GM19099 (cell line): Measurements from ENCODE around the gene ILDR2.

Experiments
- POLR2A ChIP-seq: IDR thresholded peaks from 3 replicates; pipeline ENCODE4 v1.6.1; 2011; ENCODE audit warnings: low read depth; ENCODE audit not compliant: insufficient read length; ENCODE audit errors: extremely low read depth

ILDR2 gene

GRCh38 chr1:166895766-166896165, 79.6 kb downstream of the ILDR2 start:
- TF ChIP-seq POLR2A = no peak

- TF ChIP-seq POLR2A = no peak
Measured at GRCh38 chr1:166889776-166890175, 85.6 kb downstream of the ILDR2 start.

DNA sequence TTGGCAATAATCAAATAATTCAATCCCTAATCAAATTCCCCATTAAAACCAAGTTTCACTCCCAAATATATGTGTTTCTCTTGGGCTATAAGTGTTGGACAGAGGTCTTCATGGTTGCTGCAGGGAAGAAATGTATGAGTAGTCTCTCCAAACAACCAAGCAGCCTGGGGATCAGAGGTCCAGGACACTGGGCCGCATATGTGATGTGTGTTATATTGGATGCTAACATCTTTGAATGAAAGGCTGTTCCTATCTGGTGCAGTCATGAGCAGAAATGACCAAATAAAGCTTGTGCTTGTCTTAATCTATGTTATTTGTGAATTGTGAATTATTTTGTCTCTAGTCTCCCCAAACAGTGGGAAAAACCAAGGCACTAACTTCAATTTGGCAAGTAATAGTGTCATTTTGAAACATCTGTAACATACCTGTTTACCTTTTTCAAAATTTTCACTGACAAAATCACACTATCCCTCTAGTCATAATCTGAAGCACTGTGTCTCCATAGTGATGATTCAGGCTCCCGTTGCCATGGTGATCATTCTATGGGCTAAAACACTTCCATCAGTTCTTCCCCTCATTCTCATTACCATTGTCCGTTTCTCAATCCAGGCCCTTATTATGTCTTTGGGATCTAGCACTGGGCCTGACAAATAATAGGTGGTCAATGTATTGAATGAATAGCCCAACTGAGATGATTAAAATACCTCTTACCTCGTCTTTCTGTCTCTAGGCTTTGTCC, 86.8 kb downstream of the ILDR2 start:
- TF ChIP-seq POLR2A = no peak

DNA sequence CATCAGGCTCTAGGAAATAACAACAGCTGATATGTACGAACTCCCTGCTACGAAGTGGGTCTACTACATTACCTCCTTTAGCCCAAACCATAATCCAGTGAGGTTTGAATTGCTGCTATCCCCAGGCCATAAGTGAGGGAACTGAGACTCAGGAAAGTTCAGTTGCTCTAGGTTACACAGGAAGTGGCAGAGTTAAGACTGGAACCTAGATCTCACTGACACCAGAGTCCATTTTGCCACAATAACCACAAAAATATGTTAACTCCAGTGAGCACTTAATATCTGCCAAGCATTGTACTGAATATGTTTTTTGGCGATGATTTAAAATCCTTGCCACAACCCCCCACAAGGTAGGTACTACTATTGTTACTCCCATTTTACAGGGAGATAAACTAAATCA, 90.4 kb downstream of the ILDR2 start:
- TF ChIP-seq POLR2A = no peak

- no peak for TF ChIP-seq POLR2A
Measured at GRCh38 chr1:166884040-166884642, 91.2 kb downstream of the ILDR2 start.

DNA sequence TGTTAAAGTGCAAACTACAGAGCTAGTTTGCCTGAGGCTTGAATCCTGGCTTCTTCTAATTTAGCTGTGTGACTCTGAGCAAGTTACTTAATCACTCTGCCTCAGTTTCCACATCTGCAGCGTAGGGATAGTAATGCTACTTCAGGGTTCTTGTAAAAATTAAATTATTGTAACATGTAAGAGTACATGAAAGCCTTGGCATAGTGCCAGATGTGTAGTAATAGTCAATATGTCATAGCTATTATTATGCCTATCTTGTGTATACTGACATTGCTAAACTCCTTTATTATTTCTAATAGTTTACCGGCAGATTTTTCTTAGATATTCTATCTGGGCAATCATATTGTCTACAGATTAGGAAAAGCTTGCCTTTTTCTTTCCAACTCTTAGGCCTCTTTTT, 92.4 kb downstream of the ILDR2 start:
- TF ChIP-seq POLR2A = no peak

DNA sequence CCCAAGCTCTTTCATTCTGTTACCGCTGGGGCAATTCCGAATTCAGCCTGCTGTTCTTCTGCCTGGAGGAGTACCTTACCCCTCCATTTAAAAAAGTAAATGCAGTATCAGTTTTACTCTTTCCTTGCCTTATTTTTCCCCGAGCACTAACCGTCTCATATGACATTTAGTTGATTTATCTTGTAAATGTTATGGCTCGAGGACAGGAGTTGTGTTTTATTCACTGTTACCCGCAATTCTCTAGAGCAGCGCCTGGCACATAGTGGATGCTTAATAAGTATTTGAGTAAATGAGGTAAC, 98.9 kb downstream of the ILDR2 start:
- no peak for TF ChIP-seq POLR2A

GRCh38 chr1:166875734-166876539, 99.4 kb downstream of the ILDR2 start, which contains the start of gene TADA1:
TADA1 (minus strand) TSS chr1:166876264; CDS start chr1:166876233, 31 bp downstream.
- TF ChIP-seq POLR2A = peak; percentile 38

GRCh38 chr1:166875302-166875733, 100.0 kb downstream of the ILDR2 start:
- TF ChIP-seq POLR2A = no peak

- no peak for TF ChIP-seq POLR2A
Measured at GRCh38 chr1:166874464-166874863, 100.9 kb downstream of the ILDR2 start.

DNA sequence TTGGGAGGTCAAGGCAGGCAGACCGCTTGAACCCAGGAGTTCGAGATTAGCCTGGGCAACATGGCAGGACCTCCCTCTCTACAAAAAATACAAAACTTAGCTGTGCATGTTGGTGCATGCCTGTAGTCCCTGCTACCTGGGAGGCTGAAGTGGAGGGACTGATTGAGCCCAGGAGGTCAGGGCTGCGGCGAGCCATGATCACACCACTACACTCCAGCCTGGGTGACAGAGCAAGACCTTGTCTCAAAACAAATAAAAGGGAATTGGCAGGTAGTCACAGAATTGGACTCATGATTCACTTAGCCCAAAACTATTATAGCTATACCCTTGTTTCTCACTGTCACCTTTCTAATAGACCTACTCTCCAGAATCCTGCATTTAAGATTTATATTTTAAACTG, 104.8 kb downstream of the ILDR2 start:
- no peak for TF ChIP-seq POLR2A

DNA sequence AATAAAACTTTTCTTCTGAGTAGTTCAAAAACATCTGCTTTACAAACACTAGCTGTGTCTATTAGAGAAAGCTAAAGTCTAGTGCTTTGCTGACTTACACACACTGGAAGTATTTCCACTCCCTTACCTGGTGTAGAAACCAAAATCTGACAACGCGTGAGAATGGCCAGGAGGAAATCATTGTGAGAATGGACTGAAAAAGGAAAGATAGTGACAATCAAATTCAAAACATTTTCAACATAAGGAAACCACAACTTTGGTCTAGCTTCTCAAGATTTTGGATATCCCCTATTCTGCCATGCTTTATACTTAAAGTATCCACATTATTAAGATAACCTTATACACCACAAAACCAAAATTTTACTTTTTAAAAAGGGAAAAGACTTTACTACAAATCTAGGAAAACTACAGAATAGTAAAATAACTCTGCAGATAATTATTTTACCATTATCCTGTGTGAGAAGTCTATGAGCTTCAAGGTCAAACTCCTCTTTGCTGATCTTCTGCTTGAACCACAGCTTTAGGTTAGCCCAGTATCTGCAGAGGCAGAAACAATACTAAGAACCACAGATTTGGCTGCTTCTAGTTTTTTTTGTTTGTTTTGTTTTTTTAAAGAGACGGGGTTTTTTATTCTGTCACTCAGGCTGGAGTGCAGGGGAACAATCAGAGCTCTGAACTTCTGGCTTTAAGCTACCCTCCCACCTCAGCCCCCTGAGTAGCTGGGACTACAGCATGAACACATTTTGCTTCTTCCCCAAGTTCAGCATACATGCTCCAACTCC, 105.8 kb downstream of the ILDR2 start:
- TF ChIP-seq POLR2A = no peak

DNA sequence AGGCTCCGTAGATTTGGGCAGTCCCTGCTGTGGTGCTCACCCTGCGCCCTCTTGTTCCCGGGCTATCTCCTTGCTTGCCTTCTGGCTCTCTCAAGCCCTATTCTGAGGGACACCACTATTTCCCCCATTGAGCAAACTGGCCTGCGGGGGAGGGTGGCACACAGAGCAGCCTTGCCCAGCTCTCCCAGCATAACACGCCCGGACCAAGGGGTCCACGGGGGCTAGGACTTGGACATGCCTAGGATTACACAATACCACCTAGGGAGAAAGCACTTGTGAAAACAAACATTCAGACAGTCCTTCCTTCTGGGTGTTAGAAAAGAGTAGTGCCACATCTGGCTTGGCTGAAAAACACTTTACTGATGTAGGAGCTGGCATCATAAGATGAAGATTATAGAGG, 106.7 kb downstream of the ILDR2 start:
- TF ChIP-seq POLR2A = no peak

GRCh38 chr1:166865926-166866325, 109.4 kb downstream of the ILDR2 start:
- TF ChIP-seq POLR2A = no peak

DNA sequence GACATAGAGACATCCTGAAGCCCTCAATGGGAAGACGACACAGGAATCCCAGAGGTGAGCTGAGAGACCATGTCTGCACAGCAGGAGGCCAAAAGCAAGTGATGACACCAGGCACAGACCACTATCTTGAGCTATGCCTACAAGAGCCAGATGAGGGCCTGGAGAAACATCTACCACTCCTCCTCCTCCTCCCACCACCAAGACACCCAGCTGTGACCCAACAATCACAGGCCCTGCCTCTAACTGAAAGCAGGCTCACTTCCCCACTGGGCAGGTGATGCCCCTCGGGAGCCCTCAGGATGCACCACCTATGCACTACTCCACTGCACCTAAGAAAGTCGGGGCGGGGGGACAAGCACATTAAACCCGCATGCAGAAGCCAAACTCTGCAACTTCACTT, 115.7 kb downstream of the ILDR2 start:
- no peak for TF ChIP-seq POLR2A
